ENCODE measurements around the gene RAB27B.
A peak's percentile ranks its signal among the peaks of the same experiment; 100 is the strongest.
"Not testable (repeated sequence)": the region's sequence is repeated elsewhere in the genome, so short reads cannot be mapped to it uniquely, and the experiment has no call there.

The RAB27B gene

GRCh38 chr18:54828281-54828881 lies at the start of gene RAB27B:
TSS of gene RAB27B (plus strand) at chr18:54828477. CDS start at chr18:54877586, 49,109 bp downstream.
- peak; percentile 72 for DNase-seq (ENCODE audit: low spot score)

GRCh38 chr18:54780285-54780861 lies 47.9 kb upstream of the RAB27B start:
- DNase-seq (ENCODE audit: low spot score): no peak

DNA sequence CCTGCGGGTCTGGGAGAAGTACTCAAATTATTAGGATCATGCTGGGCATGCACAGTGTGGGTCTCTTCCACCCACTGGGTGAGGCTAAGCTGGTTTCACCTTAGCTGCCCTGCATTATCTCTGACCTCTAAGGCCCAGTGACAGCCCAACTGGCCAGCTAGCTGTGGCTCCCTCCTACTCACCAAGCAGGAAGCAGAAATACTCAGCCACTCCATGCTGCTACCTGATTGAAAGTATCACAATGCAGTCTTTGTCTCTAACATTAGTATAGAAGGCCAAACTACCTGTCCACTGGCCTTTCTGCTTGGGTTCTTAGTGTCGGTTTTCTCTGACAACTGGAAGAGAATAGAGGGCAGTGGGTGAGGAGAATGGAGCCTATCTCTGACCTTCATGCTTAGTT lies 47.3 kb upstream of the RAB27B start:
- no peak for DNase-seq (ENCODE audit: low spot score)

- DNase-seq (ENCODE audit: low spot score): no peak
These were observed 45.1 kb upstream of the RAB27B start for GRCh38 chr18:54783139-54783538.

GRCh38 chr18:54786206-54786605 lies 42.1 kb upstream of the RAB27B start:
- DNase-seq (ENCODE audit: low spot score): no peak

DNA sequence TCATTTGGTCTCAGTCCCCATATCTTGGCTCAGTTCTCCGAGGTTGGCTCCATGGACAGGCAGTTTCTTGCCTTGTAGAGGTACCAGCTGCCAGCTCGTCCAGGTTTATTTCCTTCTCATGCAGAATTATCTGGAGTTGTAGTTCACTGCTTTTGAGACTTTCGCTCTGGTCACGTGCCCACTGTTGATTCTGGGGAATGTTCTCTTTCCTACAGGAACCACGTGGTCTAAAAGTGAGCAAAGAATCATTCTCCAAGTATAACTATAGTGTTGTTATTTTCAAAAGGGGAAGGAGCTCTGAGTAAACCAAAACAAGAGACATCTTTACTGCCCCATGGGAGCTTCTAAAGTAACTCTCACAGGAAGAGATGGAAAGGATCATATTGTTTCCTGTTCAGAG lies 41.2 kb upstream of the RAB27B start:
- DNase-seq (ENCODE audit: low spot score): no peak

DNA sequence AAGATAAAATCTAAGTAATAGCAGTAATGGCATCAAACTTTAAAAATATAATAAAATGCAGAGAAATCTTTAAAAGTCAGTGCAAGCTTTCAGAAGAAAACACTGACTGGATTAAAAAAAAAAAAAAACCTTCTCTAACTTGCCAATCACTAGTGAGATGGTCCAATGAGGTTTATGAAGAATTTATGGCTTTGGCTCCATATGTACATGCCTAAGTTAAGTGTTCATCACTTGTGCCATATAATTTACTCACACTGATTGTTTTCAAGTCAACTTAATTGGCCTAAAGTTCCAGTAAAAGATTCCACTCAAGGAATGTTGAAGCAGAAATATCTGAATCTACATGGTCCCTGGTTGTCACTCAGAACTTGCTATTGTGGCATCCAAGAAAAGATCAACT lies 40.7 kb upstream of the RAB27B start:
- DNase-seq (ENCODE audit: low spot score): no peak

DNA sequence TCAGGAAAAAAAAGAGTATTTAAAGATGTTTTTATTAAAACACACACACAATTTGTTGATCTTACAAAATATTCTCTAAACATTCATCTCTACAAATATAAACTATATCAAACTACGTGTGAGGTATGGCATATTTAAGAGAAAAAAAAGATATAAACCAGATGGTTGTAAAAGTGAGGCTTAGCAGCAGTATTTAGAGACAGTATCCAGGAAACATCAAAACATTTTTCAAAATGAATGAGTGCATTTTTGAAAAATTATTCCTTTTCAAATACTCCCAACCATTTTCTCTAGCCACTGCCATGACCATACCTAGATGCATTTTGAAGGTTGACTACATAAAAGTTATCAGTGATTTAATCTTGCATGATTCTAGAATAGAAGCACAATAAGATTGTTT lies 38.2 kb upstream of the RAB27B start:
- no peak for DNase-seq (ENCODE audit: low spot score)

DNA sequence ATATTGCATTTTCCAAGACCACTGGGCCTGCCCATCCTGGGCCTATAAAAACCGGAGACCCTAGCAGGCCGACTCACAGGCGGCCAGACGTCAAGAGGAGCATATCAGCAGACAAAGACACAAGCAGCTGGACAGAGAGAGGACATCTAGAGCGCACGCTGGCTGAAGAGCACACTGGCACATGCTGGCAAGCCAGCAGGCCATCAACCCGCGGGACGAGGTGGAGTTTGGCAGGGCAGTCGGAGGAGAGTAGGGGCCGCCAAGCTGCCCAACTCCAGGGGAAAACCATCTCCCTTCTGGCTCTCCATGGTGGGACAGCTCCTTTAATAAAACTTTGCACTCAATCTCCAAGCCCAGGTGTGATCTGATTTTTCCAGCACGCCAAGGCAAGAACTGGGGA lies 36.6 kb upstream of the RAB27B start:
- no peak for DNase-seq (ENCODE audit: low spot score)

DNA sequence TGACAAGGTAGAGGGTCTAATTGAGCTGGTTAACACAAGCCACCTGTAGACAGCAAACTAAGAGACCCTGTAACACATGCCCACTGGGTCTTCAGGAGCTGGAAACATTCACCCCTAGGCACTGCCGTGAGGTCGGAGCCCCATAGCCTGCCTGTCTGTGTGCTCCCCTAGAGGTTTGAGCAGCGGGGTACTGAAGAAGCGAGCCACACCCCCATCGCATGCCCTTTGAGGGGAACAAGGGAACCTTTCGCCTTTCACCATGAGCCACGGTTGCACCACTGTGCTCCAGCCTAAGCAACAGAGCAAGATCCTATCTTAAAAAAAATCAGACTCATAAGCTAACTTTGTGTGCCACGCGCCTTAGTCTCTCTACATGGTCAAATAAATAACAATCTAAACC lies 36.2 kb upstream of the RAB27B start:
- no peak for DNase-seq (ENCODE audit: low spot score)

DNA sequence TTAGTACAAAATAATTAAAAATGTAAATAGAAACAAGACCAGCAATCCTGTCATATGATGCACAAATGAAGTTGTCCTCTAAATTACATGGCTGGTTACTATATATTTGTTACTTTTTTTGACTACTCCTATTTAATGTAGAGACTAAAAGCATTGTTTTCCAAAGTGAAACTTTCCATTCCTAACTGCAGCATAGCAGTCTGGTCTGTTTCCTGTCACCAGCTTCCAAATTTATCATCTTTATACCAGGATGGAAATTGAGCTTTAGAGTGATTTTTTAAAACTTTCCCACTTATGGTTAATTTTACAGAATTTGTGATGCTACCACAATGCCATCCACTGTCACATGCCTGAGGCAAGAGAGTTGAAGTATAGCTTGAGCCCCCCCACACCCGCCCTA lies 33.5 kb upstream of the RAB27B start:
- DNase-seq (ENCODE audit: low spot score): no peak

- DNase-seq (ENCODE audit: low spot score): no peak
These were observed 30.1 kb upstream of the RAB27B start for GRCh38 chr18:54798186-54798585.

DNA sequence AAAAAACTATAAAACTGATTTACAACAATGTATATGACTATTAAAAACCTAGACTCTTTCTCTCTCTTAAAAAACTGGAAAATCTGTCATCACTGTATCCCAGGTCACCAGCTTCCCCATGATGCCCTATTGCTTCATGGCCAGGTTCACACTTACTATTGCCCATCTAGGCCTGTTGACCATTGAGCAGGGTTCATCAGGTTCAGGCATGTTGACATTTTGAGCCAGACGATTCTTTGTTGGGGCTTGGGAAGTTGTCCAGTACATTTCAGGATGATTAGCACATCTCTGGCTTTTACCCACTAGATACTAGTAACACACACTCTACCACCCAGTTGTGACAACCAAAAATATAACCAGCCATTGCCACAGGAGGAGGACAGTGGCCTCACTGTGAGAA lies 26.9 kb upstream of the RAB27B start:
- no peak for DNase-seq (ENCODE audit: low spot score)

- DNase-seq (ENCODE audit: low spot score): no peak
These were observed 26.1 kb upstream of the RAB27B start for GRCh38 chr18:54802178-54802577.

- no peak for DNase-seq (ENCODE audit: low spot score)
These were observed 25.4 kb upstream of the RAB27B start for GRCh38 chr18:54802686-54803395.

DNA sequence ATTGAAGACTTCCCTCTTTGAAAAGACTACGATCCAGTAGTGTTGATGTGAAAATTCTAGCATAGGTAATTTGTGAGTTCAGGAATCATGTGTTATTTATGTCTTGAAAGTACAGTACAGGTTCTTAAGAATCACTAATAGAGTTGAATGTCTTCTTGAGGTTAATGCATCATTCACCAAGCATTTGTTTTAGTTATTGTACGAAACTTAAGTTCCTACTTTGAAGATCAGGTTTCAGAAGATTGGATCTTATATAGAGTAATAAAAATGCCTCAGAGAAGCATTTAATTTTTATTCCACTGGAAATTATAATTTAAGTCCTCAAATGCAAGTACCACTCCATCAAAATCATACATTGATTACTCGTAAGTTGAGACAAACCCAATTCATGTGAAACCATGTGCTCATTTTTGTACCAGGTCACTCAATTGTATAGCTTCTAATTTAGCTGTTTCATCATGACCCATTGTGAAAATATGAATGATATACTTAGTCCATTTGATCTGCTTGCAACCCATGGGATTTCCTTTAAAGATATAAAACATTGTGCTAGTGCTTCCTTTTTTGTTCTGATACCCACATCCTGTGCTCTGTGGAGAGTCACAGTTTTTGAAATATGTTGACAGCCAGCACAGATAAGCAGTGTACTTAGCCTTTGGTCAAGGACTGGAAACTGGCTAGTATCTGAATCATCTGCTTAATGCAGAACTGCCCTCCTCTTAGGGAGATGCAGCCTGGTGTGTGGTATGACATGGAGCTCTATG lies 22.5 kb upstream of the RAB27B start:
- DNase-seq (ENCODE audit: low spot score): peak; percentile 12

GRCh38 chr18:54806526-54806925 lies 21.8 kb upstream of the RAB27B start:
- DNase-seq (ENCODE audit: low spot score): no peak

DNA sequence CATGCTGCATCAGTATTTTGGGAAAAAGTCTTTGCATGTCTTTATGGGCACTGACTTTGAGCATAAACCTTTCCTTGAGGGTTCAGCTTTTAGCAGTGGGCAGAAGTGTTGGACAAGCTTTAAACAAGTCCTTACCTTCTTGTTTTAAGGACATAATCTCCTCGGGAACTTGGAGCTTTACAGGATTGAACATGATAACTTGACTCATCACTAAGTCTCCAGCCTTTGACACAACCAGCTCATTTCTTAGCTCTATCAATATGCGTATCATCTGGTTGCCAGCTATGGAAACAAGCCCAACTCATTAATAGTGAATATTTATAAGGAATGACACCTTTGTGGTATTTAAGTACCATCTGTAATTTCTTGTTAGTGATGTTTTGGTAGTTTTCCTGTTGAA lies 21.0 kb upstream of the RAB27B start:
- no peak for DNase-seq (ENCODE audit: low spot score)

- DNase-seq (ENCODE audit: low spot score): not testable (repeated sequence)
These were observed 17.6 kb upstream of the RAB27B start for GRCh38 chr18:54810662-54811061.

GRCh38 chr18:54812885-54813284 lies 15.4 kb upstream of the RAB27B start:
- peak; percentile 15 for DNase-seq (ENCODE audit: low spot score)

GRCh38 chr18:54813305-54813704 lies 15.0 kb upstream of the RAB27B start:
- no peak for DNase-seq (ENCODE audit: low spot score)

DNA sequence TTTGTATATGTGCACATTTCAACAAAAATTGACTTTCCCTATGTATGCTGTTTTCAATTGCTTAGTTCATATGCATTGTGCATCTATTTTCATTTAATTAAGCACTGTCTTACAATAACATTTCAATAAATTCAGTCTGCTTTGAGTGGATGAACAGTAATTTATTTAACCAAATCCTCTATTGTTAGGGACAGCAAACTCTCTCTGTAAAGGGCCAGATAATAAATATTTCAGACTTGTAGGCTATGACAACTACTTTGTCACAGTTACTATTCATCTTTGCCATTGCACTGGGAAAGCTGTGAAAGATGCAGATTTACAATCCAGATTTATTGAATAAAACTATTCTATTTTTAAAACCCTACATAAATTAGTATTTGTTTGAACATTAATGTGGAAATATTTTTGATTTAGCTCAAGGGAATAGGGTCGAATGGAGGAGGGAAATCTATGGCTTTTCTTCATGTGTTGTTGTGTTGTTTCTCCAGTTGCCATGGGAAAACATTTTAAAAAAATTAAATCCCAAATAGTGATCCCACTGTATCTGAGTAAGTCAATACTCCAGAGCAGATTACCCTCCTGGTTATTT lies 14.2 kb upstream of the RAB27B start:
- DNase-seq (ENCODE audit: low spot score): no peak

DNA sequence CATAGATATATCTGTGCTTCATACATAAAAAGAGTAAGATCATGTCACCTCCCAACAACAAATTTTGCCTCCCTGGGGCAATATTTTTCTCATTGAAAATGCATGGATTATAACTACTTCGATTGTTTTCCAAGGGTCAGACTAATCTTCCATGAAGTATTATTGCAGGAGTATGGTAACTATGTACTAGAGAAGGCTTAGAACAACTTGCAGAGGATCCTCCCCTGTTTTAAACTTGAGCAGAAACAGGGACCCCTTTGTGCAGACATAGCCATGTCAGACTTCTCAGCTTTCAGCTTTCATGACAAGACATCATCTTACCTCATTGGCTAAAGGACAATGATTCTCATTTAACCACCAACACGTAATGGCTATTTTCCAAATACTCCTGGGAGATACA lies 13.2 kb upstream of the RAB27B start:
- no peak for DNase-seq (ENCODE audit: low spot score)
